Right lobe of liver (tissue), 6 donors: Measurements from ENCODE around the gene SBF2. TPM values are rescaled to one million over a fixed set of nuclear protein-coding genes. Genes with fewer than 3 reads are reported as not detected.
A peak's percentile ranks its signal among the peaks of the same experiment; 100 is the strongest.

ENCODE experiments used
- ATAC-seq, 4 donors: fragments of 200-7000 bp; cut with Tn5 transposase; one replicate each; pipeline ENCODE4 v1.9.1; 2020; ENCODE audit warnings: mild to moderate bottlenecking in 4 of 4, moderate library complexity in 4 of 4
- DNase-seq, 3 donors: peaks; one replicate each; pipeline ENCODE4 v3.0.0-alpha.2; 2020
- H3K27ac ChIP-seq, 3 donors: fragments of 200-600 bp; one replicate each; pipeline ENCODE4 v1.8.0; 2022
- H3K27me3 ChIP-seq, 2 donors: fragments of 200-600 bp; one replicate each; pipeline ENCODE4 v1.8.0; 2022
- H3K36me3 ChIP-seq, 4 donors: fragments of 200-600 bp; sonication (generic) in 1 of 4; one replicate each; pipeline versions ENCODE4 v1.5.1 to v1.8.0; 2017 to 2022; ENCODE audit warnings: control low read depth in 1 of 4
- H3K4me1 ChIP-seq, 4 donors: fragments of 200-600 bp; sonication (generic) in 1 of 4; one replicate each; pipeline versions ENCODE4 v1.5.1 to v1.8.0; 2017 to 2022; ENCODE audit warnings: control low read depth in 1 of 4
- H3K4me3 ChIP-seq, 3 donors: fragments of 200-600 bp; one replicate each; pipeline ENCODE4 v1.8.0; 2022
- H3K9me3 ChIP-seq, 4 donors: fragments of 200-600 bp; sonication (generic) in 1 of 4; one replicate each; pipeline versions ENCODE4 v1.5.1 to v1.8.0; 2017 to 2022; ENCODE audit warnings: control low read depth in 1 of 4
- CTCF ChIP-seq, 4 donors: fragments of 200-600 bp in 3 of 4; fragments of 450-650 bp in 1 of 4; IDR thresholded peaks; one replicate each; pipeline versions ENCODE4 v1.5.1 to v1.8.0; 2016 to 2022; ENCODE audit warnings: antibody characterized with exemption in 4 of 4, mild to moderate bottlenecking in 2 of 4
- POLR2A ChIP-seq: fragments of 450-650 bp; IDR thresholded peaks from one replicate; pipeline ENCODE4 v1.6.1; 2017; ENCODE audit warnings: antibody characterized with exemption, mild to moderate bottlenecking
- WGBS: methylation state at CpG from one replicate; pipeline ENCODE4 v1.1.6; 2018; ENCODE audit warnings: low coverage, low lambda C conversion rate; ENCODE audit not compliant: insufficient coverage; ENCODE audit errors: missing lambda C conversion rate; 5-methylcytosine and 5-hydroxymethylcytosine counted together
- intact Hi-C, 2 donors: fragments of 100-400 bp; cut with DNase I; formaldehyde crosslinking; loops; one replicate each; pipeline versions ENCODE4 v1.11.2 to v1.14.1; 2022
- total RNA-seq, 6 experiments: library from RNA; depleted of rRNA in 2 of 6; stranded (reverse); fragments of >200 nt in 2 of 6; fragmentation: NEBNext Ultra II Directional in 3 of 6; extraction: Animal tissue kit (Norgen Biotek cat#: 25700) in 3 of 6; gene quantifications; one replicate each; pipeline versions ENCODE4 v1.1.0 to v1.2.4, GENCODE V29; 2016 to 2023
- donor health status: DM: no; HTN: yes; CAD: no.
- donor health status: DM: no; HTN: no; CAD: no.
- donor health status: DM: no; HTN: no; CAD: no.
- donor health status: DM: no; HTN: yes; CAD: no.
- donor health status: DM: no; HTN: yes; CAD: no.

The SBF2 gene
- total RNA-seq, 6 experiments from 2014 or later = 13.7 to 28.4 (median 21.3) TPM

DNA sequence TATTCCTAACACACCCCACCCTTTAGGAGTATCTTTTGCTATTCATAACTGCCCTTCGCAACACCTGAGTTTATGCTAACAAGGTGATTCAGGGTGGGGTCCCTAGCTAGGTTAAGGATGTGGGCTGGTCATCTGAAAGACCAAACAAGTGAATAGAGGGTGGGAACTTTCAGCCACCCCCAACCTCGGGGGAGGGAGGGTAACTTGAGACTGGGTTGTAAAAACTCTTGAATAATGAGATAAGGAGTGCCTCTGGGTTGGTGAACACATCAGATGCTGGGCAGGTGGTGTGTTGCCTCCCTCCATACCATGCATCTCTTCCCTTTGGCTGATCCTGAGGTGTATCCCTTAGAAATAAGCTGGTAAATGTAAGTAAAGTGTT lies 518.6 kb downstream of the SBF2 start:
- Histone ChIP-seq H3K4me1 (peaks cover 0 to 6% (median 0%) of the 10 kb centered on the region in 4 donors), H3K4me3 (no peak overlapping the region), H3K9me3 (no peaks in the 10 kb centered on the region), H3K36me3 (peaks cover 0 to 11% (median 4%) of the 10 kb centered on the region in 4 donors), H3K27me3 (no peaks in the 10 kb centered on the region), H3K27ac (no peak overlapping the region)
- WGBS = 48% methylated on average over 2 of the region's 2 CpGs
- TF ChIP-seq POLR2A = no peak
- TF ChIP-seq CTCF (IDR thresholded peaks at IDR 0.05) = no peak
- no peak for DNase-seq
- no peak for ATAC-seq
- intact Hi-C loops = no loop called here

DNA sequence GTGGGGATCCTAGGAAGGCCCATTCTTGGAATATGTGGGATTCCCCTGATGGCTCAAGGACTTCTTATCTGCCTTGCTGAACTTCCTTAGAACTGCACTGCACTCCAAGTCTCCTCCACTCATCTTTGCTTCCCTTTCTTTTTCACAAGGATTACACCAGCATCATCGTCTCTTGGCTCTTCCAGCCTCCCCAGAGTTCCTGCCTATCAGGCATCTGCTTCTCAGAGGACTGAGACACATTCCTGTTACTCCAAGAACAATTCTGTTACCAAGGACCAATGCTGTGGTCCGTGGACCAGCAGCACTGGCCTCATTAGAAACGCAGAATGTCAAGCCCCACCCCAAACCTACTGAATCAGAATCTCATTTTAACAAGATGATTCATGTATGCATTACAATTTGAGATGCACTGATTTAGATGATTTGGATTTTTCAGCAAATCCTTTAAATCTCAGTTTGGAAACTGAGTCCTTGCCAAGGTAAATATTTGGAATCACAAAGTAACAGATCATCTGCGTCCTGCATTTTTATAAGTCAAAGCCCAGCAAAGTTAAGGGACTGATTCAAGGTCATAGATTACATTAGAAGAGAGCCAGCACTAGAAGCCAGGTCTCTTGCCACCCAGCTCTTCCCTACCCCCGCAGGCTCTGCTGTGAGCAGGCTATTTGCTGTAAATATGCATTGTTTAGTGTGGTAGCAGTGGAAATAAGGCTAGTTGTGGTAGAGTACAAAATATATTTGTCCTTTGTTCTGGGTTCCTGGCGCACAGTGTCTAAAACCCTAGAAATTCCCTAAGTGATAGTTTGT lies 519.2 kb downstream of the SBF2 start:
- peak in 2 of 4 donors; percentile 15 to 23 for ATAC-seq
- Histone ChIP-seq H3K27ac (no peak overlapping the region), H3K27me3 (no peaks in the 10 kb centered on the region), H3K36me3 (peaks cover 0 to 6% (median 2%) of the 10 kb centered on the region in 4 donors), H3K4me3 (no peak overlapping the region), H3K4me1 (peaks cover 0 to 6% (median 0%) of the 10 kb centered on the region in 4 donors), H3K9me3 (no peaks in the 10 kb centered on the region)
- WGBS = 44% methylated on average over 6 of the region's 6 CpGs
- intact Hi-C loops = no loop called here
- no peak for DNase-seq
- TF ChIP-seq CTCF (IDR thresholded peaks at IDR 0.05) = no peak
- no peak for TF ChIP-seq POLR2A

DNA sequence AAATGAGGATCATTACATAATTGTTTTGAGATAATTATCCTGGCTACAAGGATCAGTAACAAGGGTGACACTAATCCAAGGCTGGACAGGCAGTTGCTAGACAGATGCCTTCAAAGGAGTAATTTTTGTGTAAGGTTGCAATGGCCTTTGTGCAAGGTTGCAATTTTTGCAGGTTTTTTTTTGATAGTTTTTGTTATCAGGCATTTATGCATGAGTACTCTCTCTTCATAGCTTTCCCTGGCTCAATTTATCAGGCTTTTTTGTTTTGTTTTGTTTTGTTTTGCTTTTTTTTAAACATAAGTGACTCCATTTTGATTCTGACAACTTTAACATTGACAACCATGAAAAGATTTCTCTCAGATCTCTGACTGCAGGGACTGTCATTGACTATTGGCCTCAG lies 519.9 kb downstream of the SBF2 start:
- TF ChIP-seq POLR2A (no peak), CTCF (IDR thresholded peaks at IDR 0.05) (no peak)
- Histone ChIP-seq H3K9me3 (no peaks in the 10 kb centered on the region), H3K4me1 (peaks cover 0 to 6% (median 0%) of the 10 kb centered on the region in 4 donors), H3K36me3 (peaks cover 0 to 3% (median 0%) of the 10 kb centered on the region in 4 donors), H3K27ac (no peak overlapping the region), H3K27me3 (no peaks in the 10 kb centered on the region), H3K4me3 (no peak overlapping the region)
- intact Hi-C loops = no loop called here
- DNase-seq (no peak), ATAC-seq (no peak)

GRCh38 chr11:9773524-9773923 lies 520.5 kb downstream of the SBF2 start:
- WGBS = 100% methylated on average over 2 of the region's 2 CpGs
- Histone ChIP-seq H3K4me1 (peaks cover 0 to 6% (median 0%) of the 10 kb centered on the region in 4 donors), H3K9me3 (no peaks in the 10 kb centered on the region), H3K27me3 (no peaks in the 10 kb centered on the region), H3K27ac (no peak overlapping the region), H3K36me3 (no peaks in the 10 kb centered on the region), H3K4me3 (no peak overlapping the region)
- TF ChIP-seq CTCF (IDR thresholded peaks at IDR 0.05) = no peak
- no peak for TF ChIP-seq POLR2A
- ATAC-seq (no peak), DNase-seq (no peak)
- intact Hi-C loops = no loop called here
